Stimulated activated CD8-positive, alpha-beta memory T cell treated with anti-CD3 and anti-CD28 coated beads, Interleukin-4, amount 100 ng/mL, for 1 hour (primary cell): ENCODE measurements around the gene B3GAT3.
"Not testable (repeated sequence)": the region's sequence is repeated elsewhere in the genome, so short reads cannot be mapped to it uniquely, and the experiment has no call there.

Source experiments
- DNase-seq, 2 donors: peaks; one replicate each; pipeline ENCODE4 v3.0.0-alpha.2; 2020; ENCODE audit warnings: low read depth in 2 of 2, low spot score in 1 of 2

Gene B3GAT3

DNA sequence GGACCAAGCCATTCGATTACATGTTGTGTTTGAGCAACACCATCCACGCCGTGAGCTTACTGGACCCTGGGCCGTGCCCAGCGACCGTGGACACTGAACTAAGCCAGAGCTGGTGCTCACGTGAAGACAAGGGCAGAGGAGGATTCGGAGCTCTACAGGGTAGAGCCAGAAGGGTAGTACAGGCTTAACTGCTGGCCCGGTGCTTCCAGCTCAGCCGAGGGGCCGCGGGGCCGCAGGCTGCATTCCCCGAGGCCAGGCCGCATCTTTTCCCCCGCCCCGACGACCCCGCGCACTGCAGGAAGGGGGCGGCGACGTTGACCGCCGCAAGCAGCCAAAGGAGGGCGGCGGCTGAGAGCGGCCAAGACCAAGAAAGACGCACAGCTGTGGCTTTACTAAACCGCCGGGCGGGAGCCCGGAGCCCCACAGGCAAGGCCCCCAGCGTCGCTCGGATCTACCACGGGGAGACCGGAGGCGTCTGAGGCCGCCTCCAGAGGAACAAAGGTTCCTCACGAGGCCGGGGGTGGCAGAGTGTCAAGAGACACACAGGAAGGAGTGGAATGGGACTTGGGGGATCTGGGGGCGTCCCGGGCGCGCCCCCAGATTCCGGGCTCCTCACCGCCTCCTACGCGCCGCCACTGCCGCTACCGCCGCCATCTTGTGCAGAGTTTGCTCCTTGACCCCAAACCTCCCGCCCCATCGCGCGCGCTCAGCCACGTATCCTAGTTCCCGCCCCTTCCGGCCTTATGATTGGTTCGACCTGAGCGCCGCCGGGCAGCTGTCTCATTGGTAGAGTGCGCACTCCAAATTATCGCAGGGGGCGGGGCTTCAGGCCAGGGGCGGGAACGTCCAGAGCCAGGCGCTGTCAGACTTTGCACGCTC, 24.4 kb upstream of the B3GAT3 start, which contains the start of gene GANAB:
TSS of gene GANAB (minus strand) at position 668 of the 879 bp plus-strand sequence. CDS start at position 654, 14 bp downstream.
- peak; percentile 99 for DNase-seq

DNA sequence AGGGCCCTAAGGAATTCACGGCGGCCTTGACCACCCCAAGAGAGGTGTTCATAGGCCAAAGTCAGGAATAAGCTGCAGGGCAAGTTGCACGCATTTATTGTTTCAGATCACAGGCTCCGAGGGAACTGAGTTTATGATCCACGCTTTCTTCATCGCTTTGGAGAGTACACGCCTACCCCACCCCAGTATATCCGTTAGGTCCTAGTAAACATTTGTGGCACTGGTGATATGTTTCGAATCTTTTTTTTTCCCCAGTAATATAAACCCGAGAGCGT, 23.8 kb upstream of the B3GAT3 start:
- DNase-seq: no peak

DNA sequence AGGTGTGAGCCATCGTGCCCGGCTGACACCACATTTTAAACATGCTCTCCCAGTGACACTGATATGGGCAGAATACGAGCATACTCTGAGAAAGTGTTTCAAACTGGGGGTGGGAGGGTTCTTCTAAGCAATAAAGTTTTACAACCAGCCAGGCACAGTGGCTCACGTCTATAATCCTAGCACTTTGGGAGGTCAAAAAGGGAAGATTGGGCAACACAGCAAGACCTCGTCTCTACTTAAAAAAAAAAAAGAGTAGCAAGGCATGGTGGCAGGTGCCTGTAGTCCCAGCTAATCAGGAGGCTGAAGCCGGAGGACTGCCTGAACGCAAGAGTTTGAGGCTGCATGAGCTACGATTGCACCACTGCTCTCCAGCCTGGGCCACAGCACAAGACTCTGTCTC, 22.4 kb upstream of the B3GAT3 start:
- DNase-seq: no peak

DNA sequence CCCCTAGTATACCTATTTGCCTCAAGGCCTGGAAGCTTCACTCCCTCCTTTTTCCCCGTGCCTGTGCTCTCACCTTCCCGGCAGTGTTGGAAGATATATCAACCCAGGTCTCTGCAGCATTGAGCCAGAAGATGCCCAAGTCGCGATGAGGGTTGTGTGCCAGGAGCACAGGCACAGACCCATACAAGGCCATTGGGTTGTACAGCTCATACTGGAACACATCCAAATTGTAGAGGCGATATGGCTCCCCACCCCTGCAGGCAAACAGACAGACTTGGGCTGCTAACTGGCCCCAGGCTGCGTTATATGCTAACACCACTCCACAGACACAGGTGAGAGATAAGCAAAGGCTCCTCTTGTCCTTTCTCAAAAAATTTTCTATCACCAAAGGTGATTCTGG, 10.7 kb upstream of the B3GAT3 start:
- DNase-seq: no peak

DNA sequence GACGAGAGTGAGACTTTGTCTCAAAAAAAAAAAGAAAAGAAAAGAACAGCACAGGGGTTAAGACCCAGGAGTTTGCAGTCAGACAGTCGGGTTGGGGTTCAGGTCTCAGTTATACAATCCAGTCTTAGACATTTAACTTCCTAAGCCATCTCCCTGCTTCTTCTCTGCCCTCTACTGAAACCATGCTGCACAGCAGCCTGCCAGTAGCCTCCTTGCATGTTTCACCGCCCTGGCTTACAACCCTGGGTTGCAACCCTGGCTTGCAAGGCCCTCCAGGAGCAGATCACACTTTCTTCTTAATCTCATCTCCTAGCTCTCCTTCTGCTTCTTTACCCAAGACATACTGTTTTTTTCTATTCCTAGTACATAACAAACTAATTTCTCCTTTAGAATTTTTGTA, 5.9 kb upstream of the B3GAT3 start:
- no peak for DNase-seq

DNA sequence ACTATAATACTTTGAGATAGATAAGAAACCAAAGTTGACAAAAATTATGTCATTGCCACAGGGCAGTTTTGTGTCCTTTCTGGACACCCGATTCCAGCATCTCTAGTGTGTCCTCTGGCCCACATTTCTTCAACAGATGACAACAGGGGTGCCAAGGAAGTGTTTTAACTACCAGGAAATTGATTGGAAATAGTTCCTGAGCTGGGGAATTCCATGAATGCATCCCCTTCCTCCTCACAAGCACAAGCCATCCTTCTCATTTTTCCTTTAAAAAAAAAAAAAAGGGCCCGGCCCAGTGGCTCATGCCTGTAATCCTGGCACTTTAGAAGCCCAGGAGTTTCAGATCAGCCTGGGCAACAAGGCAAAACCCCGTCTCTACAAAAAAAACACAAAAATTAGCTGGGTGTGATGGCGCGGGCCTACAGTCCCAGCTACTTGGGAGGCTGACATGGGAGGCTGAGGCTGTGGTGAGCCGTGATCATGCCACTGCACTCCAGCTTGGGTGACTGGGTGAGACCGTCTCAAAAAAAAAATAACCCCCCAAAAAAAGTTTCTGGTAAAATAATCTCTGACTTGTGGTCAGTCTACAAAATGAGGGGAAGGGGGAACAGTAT, 797 bp upstream of the B3GAT3 start:
- no peak for DNase-seq

DNA sequence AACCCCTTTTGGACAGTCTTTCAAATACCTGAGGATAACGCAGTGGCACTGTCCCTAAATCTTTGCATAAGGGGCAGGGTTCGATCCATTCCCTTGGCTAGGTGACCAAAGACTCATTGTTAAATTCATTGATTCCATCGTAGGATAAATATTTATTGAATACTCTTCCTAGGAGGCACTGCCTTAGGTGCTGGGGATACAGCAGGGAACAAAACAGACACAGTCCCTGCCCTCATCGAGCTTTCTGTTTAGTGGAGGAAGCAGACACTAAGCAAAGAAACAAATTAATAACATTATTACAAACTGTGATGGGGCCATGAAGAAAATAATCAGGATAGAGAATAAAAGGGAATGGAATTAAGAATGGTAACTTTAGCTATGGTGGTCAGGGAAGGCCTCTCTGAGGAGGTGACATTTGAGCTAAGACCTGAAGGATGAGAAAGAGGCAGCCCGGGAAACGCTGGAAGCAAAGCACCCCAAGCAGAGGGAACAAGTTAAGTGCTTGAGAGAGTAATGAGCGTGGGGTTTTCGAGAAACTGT, 689 bp downstream of the B3GAT3 start:
- no peak for DNase-seq

DNA sequence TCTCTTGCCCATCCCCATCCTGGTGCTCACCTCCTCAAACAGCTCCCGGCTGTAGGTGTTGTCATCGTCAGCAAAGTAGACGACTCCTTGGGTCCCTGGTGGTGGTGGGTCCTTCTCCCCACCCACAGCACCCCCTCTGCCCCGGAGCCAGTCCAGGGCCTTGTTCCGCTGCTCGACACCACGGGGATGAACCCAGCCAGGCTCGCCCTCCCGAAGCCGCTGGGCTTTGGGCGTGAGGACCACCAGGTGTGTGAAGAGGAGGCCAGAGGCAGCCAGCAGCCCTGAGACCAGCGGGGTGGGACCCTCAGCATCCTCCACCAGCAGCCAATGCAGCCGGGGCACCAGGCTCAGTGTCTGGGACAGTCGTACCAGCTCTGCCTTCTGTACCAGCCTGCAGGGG, 4.8 kb downstream of the B3GAT3 start:
- DNase-seq: not testable (repeated sequence)

DNA sequence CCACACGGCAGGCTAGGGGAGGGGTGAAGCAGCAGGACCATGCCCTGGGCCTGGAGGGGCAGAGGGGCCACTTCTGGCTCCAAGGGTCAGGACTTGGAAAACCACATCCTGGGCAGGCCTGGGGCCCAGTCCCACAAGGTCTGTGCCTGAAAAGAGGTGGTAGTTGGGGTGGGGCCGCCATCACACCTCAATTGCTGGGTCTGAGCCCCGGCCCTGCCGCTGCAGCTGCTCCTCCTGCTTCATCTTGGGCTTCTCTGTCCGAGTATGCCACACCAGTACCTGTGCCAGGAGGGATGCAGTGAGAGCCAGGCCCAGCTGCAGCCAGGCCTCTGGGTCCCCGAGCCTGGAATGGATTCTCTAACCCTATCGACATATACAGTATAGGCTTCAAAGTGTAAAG, 6.3 kb downstream of the B3GAT3 start:
- no peak for DNase-seq

DNA sequence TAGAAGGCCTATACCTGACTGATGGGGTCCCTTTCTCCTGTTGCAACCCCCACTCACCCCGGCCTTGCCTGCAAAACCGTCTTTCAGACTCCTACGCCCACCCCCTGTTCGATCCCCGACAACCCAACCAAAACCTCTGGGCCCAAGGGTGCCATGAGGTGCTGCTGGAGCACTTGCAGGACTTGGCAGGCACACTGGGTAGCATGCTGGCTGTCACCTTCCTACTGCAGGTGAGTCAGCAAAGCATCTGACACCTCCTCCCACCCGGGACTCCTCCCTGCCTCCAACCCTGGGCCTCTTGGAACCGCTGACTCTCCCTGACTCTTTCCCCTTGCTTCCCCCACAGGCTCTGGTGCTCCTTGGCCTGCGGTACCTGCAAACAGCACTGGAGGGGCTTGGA, 7.5 kb downstream of the B3GAT3 start:
- DNase-seq: no peak

DNA sequence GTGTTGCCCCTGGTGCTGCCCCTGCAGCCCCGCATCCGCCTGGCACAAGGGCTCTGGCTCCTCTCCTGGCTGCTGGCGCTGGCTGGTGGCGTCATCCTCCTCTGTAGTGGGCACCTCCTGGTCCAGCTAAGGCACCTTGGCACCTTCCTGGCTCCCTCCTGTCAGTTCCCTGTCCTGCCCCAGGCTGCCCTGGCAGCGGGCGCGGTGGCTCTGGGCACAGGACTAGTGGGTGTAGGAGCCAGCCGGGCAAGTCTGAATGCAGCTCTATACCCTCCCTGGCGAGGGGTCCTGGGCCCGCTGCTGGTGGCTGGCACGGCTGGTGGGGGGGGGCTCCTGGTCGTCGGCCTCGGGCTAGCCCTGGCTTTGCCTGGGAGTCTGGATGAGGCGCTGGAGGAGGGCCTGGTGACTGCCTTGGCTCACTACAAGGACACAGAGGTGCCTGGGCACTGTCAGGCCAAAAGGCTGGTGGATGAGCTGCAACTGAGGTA, 8.5 kb downstream of the B3GAT3 start:
- no peak for DNase-seq

DNA sequence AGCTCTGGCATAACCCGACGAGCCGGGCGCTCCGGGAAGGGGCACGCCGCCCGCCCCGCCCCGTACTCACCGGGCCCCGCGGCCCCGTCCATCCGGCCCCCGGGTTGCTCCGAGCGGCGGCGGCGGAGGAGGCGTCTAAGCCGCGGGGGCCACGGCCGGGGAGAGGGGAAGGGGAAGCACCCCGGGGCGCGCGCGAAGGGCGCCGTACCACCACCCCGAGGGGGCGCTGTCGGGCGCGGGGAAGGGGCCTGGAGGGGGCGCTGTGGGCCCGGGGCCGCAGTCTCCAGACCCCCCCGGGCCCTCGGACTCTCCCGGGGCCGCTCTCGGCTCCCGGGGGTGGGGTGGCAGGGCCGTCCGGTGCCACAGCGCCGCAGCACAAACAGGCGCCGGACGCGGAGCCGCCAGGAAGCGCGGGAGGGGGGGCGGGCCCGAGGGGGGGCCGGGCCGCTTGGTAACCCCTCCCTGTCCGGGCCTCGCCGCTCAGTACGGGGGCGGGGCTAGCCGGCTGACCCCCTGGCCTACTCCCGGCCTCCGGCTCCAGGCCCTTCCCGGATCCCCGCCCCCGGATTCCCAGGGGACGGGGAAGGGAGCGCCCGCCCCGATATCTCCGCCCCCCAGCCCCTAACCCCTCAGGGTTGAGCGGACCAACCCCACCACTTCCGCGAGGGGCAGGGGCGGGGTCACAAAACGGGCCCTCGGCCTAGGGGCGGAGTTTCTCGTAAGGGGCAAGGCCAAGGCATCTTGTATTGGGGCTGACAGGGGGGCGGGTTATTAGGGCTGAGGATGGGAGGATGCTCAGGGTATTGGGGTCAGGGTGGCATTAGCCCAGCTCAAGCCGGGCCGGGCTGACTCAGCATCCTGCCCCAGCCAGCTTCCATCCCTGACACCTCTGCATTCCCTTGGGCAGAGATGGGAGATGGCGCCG, 9.2 kb downstream of the B3GAT3 start, which contains the start of the genes EML3 and ROM1:
TSS of gene EML3 (minus strand) at position 410 of the 925 bp plus-strand sequence. CDS start at position 92, 318 bp downstream.
TSS of gene ROM1 (plus strand) at position 892 of the 925 bp plus-strand sequence. CDS start at position 917, 25 bp downstream.
- peak; percentile 76 to 77 for DNase-seq

DNA sequence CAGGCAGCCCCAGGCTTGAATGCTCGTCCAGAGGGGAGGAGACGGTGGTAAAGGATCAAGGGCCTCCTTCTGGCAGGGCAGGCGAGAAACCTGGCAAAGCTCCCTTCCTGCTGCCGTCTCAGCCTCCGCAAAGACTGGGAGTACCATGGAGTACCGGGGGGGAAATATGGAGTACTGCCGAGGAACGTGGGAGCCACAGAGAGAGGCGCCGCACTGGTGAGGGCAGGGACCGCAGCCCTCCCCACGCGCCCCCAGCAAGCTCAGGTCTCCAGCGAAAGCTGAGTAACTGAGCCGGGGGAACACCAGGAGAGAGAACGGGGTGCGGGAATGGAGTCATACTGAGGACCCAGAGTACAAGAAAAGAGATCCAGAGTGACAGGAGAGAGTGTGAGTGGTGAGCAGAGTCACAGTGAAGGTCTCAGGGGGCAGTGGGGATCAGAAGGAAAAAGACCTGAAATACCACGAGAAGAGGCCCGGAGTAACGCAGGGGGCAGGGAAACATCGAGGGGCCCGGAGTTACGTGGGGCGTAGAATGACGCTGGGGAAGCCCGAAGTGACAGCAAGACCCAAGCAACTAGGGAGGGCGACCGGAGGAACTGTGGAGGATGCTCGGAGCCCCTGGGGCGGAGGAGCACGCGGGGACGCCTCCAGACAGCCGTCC, 10.0 kb downstream of the B3GAT3 start:
- DNase-seq: no peak

DNA sequence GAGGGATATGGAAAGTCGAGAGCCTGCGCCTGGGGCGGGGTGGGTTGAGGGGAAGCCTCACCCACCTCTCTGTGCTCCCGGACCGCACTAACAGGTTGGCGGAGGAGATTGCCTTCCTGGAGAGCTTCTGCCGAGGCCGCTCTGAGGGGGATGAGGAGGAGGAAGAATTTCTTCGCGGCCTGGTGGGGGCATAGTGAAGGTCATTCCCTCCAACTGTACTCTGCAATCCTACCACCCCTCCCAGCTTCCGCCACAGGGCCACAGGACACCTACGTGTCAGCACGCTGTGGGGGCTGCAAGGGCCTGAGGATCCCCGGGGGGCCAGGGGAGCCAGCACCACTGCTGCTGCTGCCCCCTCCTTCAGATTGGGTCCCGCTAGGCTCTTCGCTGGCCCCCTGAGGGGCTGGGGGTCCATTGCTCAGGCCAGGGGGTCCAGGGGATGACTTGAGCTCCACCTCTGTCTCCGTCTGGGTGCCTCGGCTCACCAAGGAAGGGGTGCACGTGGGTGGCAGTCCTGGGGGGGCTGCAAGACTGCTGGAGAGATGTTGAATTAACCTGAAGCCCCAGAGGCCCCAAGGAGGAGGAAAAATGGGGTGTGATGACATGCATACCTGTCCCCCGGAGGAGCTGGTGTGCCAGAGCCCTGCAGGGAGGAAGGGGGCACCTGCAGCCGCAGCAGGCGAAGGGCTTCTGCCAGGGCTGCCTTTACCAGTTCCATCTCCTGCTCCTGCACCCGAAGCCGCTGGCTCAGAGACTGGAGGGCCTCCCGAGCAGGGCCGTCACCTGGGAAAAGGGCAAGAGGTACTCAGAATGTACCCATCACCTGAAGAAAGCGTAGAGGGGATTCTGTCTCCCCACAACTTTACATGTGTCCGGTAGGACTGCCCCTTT, 10.7 kb downstream of the B3GAT3 start:
- no peak for DNase-seq

DNA sequence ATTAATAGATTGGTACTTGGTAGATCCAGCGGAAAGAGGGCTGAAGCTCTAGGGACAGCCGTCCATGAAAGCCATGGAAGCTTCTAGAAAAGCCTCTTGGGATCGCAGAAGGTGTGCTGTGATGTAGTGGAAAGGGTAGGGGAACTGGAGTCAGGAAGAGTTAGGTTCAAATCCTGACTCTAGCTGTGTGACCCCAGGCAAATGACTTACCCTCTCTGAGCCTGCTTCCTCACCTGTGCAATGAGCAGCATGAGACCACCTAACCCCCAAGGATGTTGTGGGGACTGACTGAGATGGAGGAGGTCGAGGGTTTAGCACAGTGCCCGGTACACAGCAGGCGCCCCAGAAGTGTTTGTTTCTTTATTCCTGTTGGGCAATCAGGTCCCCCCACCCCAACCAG, 11.4 kb downstream of the B3GAT3 start:
- DNase-seq: no peak

DNA sequence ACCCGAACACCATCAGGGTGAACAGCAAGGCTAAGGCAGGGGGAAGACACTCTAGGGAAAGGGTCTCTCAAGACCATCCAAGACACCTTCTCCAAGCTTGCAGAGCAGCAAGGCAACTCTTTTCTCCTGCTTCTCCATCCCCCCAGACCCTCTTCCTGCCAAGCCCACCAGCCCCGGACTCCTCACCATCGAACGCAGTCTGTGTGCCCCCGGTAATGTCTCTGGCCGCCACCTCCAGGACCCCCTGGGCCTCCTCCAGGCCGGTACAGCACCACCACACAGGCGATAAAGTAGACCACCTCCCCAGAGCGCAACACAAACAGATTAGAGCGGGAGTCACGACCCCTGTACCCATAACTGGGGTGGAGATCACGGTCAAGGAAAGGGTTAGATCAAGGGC, 13.0 kb downstream of the B3GAT3 start:
- no peak for DNase-seq

DNA sequence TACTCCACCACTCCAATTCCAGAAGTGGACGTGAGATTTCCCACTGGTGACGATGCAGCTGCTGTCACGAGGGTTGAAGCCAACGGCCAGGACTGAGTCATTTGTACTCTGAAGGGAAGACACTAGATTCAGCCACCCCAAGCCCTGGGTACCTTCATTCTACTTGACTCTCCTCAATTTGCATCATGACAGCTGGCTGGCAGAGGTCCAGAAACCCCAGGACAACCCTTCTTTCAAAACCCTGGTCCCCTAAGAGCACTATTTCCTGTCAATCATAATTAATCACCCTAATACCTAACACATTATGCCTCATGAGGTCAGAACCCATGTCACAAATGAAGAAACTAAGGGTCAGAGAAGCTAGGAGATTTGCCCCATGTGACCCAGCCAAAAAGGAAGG, 14.1 kb downstream of the B3GAT3 start:
- no peak for DNase-seq

DNA sequence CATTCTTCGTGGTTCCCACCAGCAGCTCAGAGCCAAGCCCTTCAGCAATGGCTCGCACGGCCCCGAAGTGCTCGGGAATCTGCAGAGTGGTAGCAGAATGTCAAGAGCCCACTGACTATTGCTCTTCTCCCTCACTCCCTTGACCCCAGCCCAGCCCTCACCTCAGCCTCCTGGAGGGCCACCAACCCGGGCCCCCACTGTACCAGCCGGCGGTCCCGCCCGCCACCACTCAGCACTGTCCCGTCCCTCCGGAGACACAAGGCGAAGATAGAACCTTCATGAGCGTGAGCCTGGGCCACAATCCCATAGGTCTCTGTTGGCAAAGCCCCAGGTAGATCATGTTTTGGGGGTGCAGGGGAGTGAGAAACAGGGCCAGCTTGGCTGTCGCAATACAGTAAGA, 15.9 kb downstream of the B3GAT3 start:
- no peak for DNase-seq

DNA sequence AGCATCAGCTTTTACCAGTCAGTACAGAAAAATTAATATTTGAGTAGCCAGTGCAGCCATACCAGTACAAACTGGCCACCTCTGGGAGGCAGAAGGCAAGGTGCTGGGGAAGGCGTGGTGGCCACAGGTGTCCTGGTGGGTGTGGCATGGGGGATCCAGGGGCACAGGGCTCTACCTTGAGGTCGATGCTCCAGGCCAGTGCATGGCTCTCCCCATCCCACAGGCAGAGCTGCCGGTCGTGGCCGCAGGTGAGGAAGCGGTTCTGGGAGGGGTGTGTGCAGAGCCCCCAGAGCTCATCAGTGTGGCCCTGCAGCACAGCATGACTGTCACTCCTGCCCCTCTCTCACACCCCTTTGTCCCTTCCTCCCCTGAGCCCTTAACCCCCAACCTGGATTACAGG, 16.3 kb downstream of the B3GAT3 start:
- no peak for DNase-seq
